WERI-Rb-1 (cell line): ENCODE data around the gene TMEM167A.

Experiments
- DNase-seq: peaks from one replicate; pipeline ENCODE4 v3.0.0-alpha.2; 2020
- H3K27ac ChIP-seq: fragments of 250-450 bp; sonication (Bioruptor Pico); 2 replicates; pipeline ENCODE4 v1.5.1; 2020; ENCODE audit warnings: mild to moderate bottlenecking, moderate library complexity
- H3K27me3 ChIP-seq: fragments of 250-450 bp; sonication (Bioruptor Pico); 2 replicates; pipeline ENCODE4 v1.5.1; 2021; ENCODE audit warnings: mild to moderate bottlenecking, low read depth, moderate library complexity; ENCODE audit not compliant: insufficient read depth, severe bottlenecking
- H3K36me3 ChIP-seq: fragments of 250-450 bp; sonication (Bioruptor Pico); 2 replicates; pipeline ENCODE4 v1.5.1; 2020; ENCODE audit warnings: mild to moderate bottlenecking, moderate library complexity
- H3K4me3 ChIP-seq: 2 replicates; pipeline ENCODE4 v1.5.1; 2011; ENCODE audit warnings: low read depth, mild to moderate bottlenecking, control low read depth, low read length
- H3K9me3 ChIP-seq: fragments of 250-450 bp; sonication (Bioruptor Pico); 2 replicates; pipeline ENCODE4 v1.5.1; 2021; ENCODE audit warnings: mild to moderate bottlenecking, moderate library complexity; ENCODE audit not compliant: severe bottlenecking
- TF ChIP-seq, protein P1 (sequence below): IDR thresholded peaks from 2 replicates; pipeline ENCODE4 v1.5.1; 2011; ENCODE audit warnings: low read depth, mild to moderate bottlenecking, control low read depth, inconsistent platforms, low read length

TMEM167A gene

DNA sequence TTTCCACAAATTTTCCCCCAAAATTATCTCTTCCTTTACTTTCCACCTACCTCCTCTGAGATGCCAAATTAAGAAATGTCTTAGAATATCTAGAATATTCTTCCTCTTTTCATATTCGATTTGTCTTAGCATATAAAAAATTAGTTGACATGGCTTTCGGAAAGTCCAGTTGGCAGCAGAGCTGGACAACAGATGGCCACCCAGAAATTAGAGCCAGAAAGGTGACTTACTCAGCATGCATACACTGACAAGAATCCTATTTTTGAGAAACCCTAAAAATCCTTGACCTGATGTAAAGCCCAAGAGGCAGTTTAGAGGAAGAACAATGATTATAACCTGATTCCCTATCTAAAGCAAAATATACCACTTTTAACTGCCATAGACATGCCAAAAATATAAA, 22.0 kb downstream of the TMEM167A start:
- Histone ChIP-seq H3K36me3 (peaks cover 9% of the 10 kb centered on the region), H3K27ac (no peak overlapping the region), H3K9me3 (no peaks in the 10 kb centered on the region), H3K4me3 (no peak overlapping the region), H3K27me3 (no peaks in the 10 kb centered on the region)
- TF ChIP-seq, protein P1, sequence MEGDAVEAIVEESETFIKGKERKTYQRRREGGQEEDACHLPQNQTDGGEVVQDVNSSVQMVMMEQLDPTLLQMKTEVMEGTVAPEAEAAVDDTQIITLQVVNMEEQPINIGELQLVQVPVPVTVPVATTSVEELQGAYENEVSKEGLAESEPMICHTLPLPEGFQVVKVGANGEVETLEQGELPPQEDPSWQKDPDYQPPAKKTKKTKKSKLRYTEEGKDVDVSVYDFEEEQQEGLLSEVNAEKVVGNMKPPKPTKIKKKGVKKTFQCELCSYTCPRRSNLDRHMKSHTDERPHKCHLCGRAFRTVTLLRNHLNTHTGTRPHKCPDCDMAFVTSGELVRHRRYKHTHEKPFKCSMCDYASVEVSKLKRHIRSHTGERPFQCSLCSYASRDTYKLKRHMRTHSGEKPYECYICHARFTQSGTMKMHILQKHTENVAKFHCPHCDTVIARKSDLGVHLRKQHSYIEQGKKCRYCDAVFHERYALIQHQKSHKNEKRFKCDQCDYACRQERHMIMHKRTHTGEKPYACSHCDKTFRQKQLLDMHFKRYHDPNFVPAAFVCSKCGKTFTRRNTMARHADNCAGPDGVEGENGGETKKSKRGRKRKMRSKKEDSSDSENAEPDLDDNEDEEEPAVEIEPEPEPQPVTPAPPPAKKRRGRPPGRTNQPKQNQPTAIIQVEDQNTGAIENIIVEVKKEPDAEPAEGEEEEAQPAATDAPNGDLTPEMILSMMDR: no peak
- DNase-seq: no peak

DNA sequence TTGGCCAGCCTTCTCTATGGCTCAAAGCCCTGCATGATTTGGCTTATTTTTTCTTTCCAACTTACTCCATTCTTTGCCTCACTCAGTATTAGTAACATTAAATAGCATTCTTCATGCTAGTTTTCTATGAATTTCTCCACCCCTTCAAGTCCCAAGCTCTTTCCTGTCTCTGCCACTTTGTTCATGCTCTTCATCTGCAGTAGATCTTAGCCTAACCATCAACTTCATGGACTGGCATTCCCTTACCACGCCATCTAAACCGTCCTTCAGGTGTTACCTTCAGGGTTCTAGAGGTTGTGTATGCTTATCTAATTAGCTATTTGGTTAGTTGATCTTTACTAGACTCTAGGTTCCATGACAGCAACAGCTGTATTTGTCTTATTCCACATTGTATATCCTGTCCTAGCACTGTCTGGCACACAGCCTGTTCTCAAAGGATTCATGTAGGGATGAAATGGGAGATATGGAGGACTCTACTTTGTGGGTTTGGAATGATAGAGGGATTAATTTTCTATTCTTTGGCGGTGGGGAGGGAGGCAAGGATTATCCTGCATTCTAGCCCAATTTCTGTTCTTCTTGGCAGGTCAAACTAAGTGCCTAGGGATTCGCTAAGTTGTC, 26.4 kb downstream of the TMEM167A start:
- no peak for DNase-seq
- H3K9me3 ChIP-seq: no peaks in the 10 kb centered on the region
- no peaks in the 10 kb centered on the region for H3K27me3 ChIP-seq
- H3K27ac ChIP-seq: no peak overlapping the region
- H3K36me3 ChIP-seq: no peaks in the 10 kb centered on the region
- TF ChIP-seq, protein P1: no peak
- H3K4me3 ChIP-seq: no peak overlapping the region

DNA sequence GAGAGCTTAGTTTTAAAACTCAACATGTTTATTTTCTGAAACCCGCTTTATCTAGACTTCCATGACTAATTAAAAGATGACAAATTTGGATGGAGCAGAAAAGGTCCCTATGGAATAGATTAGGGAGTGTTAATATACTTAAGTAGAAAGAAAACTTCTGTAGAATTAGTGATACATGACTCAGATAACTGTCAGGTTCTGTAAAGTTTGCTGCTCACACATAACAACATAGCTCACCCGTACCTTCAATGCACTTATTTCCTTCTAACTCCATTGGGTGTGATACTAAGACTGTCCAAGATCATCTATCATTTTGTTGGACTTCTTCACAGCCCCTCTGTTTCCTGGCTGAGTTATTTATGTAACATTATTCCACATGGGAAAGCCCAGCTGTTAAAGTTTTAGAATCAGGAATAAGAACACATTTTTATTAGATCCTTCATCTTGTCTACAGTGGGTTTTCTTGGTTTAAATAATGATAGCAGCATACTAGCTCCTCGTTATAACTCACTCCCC, 27.8 kb downstream of the TMEM167A start:
- no peaks in the 10 kb centered on the region for H3K9me3 ChIP-seq
- no peak overlapping the region for H3K27ac ChIP-seq
- DNase-seq: no peak
- no peaks in the 10 kb centered on the region for H3K36me3 ChIP-seq
- no peaks in the 10 kb centered on the region for H3K27me3 ChIP-seq
- H3K4me3 ChIP-seq: no peak overlapping the region
- TF ChIP-seq, protein P1: no peak

DNA sequence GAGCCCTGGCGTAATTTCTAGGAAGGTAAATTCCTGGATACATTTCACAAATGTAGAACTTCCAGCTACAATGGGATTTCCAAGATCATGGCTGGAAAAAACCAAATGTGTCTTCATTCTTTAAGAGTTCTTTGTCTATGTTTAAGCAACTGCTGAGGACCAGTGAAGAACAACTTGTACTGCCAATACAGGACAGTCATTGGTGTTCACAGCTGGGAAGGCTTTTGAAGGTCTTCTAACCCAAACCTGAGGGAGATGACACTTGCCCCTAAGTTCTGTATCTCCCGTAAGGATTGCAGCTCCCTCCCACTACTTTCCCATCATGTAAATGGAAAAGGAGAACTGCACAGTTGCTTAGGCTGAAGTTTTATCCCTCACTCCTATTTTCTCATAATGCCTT, 28.4 kb downstream of the TMEM167A start:
- DNase-seq: no peak
- TF ChIP-seq, protein P1: no peak

DNA sequence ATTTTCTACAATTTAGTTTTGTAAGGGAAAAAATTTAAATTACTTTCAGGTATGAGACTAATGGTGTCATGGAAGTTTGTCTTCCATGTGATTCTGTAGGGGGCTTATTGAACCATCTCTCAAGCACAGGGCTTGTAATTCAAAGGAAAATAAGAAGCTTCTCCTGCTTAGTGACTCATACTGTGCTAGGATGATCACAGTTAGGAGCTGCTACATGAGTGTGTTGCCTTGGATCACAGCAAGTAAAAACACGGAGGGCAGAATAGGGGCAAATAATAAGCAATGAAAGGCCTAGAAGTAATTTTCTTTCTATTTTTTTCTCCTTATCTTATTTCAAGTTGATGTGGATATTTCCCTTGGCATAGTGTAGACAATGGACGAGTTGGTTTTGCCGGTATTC, 28.9 kb downstream of the TMEM167A start:
- Histone ChIP-seq H3K9me3 (no peaks in the 10 kb centered on the region), H3K36me3 (no peaks in the 10 kb centered on the region), H3K27ac (no peak overlapping the region), H3K4me3 (no peak overlapping the region), H3K27me3 (no peaks in the 10 kb centered on the region)
- DNase-seq: no peak
- TF ChIP-seq, protein P1: no peak

More for the DNA sequence above, 28.4 kb downstream of the TMEM167A start:
- H3K9me3 ChIP-seq: no peaks in the 10 kb centered on the region
- no peak overlapping the region for H3K4me3 ChIP-seq
- H3K27me3 ChIP-seq: no peaks in the 10 kb centered on the region
- no peak overlapping the region for H3K27ac ChIP-seq
- H3K36me3 ChIP-seq: no peaks in the 10 kb centered on the region

DNA sequence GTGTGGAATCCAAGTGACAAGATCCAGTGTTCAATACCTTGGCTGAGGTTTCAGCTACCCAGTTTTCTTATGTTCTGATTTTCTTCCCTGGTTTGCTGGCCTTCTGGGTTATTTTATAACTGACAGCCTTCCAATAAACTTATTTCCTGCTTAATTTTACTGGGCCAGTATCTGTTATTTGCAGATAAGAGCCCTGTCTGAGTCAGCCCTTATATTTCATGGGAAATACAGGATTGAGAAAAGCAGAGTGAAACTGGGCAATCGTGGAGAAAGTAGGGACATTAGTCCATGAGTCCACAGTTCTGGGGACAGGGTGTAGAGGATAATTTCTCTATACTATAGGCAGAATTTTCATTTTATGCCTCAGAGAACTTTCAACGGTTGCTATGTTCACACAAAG, 32.3 kb downstream of the TMEM167A start:
- H3K9me3 ChIP-seq: no peaks in the 10 kb centered on the region
- H3K27ac ChIP-seq: no peak overlapping the region
- DNase-seq: no peak
- H3K27me3 ChIP-seq: no peaks in the 10 kb centered on the region
- TF ChIP-seq, protein P1: no peak
- no peaks in the 10 kb centered on the region for H3K36me3 ChIP-seq
- no peak overlapping the region for H3K4me3 ChIP-seq
